HG03571 (cell line): ENCODE measurements around the gene UQCRQ.

Experiments used
- ATAC-seq: cut with Tn5 transposase; IDR thresholded peaks from one replicate; pipeline ENCODE4 v1.9.1; 2021; ENCODE audit not compliant: unreplicated experiment

Gene UQCRQ

GRCh38 chr5:132866342-132867045 lies at the start of gene UQCRQ, which contains the start of gene GDF9:
Gene UQCRQ (plus strand): TSS chr5:132866642. CDS start chr5:132866882, 240 bp downstream.
Gene GDF9 (minus strand): TSS chr5:132866469. CDS start chr5:132864533, 1,936 bp downstream.
- ATAC-seq = peak; percentile 98

GRCh38 chr5:132817011-132817410 lies 49.4 kb upstream of the UQCRQ start:
- ATAC-seq = no peak

GRCh38 chr5:132819468-132819867 lies 47.0 kb upstream of the UQCRQ start:
- no peak for ATAC-seq

GRCh38 chr5:132820162-132820754 lies 46.2 kb upstream of the UQCRQ start:
- ATAC-seq = peak; percentile 63

GRCh38 chr5:132821350-132821749 lies 45.1 kb upstream of the UQCRQ start:
- ATAC-seq = no peak

GRCh38 chr5:132821791-132822190 lies 44.7 kb upstream of the UQCRQ start:
- ATAC-seq = no peak

GRCh38 chr5:132822650-132823480 lies 43.6 kb upstream of the UQCRQ start:
- no peak for ATAC-seq

GRCh38 chr5:132823481-132824050 lies 42.9 kb upstream of the UQCRQ start:
- ATAC-seq = no peak

- ATAC-seq = no peak
These were observed 42.0 kb upstream of the UQCRQ start for GRCh38 chr5:132824426-132824825.

GRCh38 chr5:132825033-132825833 lies 41.2 kb upstream of the UQCRQ start:
- no peak for ATAC-seq

- no peak for ATAC-seq
These were observed 40.5 kb upstream of the UQCRQ start for GRCh38 chr5:132825834-132826391.

- ATAC-seq = no peak
These were observed 39.9 kb upstream of the UQCRQ start for GRCh38 chr5:132826424-132827082.

GRCh38 chr5:132827943-132828673 lies 38.3 kb upstream of the UQCRQ start:
- no peak for ATAC-seq

GRCh38 chr5:132828846-132829494 lies 37.5 kb upstream of the UQCRQ start:
- ATAC-seq = no peak

GRCh38 chr5:132829742-132830435 lies 36.6 kb upstream of the UQCRQ start:
- peak; percentile 71 for ATAC-seq

- ATAC-seq = peak; percentile 66
These were observed 35.9 kb upstream of the UQCRQ start, which contains the start of gene SHROOM1 for GRCh38 chr5:132830436-132831094. Gene SHROOM1 (minus strand): TSS chr5:132830647. CDS start chr5:132826140, 4,507 bp downstream.
